ENCODE results near the gene PCDHB14.
A peak's percentile ranks its signal among the peaks of the same experiment; 100 is the strongest.
"Not testable (repeated sequence)": the region's sequence is repeated elsewhere in the genome, so short reads cannot be mapped to it uniquely, and the experiment has no call there.

Gene PCDHB14

DNA sequence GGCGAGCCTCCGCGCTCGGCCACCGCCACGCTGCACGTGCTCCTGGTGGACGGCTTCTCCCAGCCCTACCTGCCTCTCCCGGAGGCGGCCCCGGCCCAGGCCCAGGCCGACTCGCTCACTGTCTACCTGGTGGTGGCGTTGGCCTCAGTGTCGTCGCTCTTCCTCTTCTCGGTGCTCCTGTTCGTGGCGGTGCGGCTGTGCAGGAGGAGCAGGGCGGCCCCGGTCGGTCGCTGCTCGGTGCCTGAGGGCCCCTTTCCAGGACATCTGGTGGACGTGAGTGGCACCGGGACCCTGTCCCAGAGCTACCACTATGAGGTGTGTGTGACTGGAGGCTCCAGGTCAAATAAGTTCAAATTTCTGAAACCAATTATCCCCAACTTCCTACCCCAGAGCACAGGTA is 12.3 kb upstream of the PCDHB14 start:
- DNase-seq, result not testable (repeated sequence)

DNA sequence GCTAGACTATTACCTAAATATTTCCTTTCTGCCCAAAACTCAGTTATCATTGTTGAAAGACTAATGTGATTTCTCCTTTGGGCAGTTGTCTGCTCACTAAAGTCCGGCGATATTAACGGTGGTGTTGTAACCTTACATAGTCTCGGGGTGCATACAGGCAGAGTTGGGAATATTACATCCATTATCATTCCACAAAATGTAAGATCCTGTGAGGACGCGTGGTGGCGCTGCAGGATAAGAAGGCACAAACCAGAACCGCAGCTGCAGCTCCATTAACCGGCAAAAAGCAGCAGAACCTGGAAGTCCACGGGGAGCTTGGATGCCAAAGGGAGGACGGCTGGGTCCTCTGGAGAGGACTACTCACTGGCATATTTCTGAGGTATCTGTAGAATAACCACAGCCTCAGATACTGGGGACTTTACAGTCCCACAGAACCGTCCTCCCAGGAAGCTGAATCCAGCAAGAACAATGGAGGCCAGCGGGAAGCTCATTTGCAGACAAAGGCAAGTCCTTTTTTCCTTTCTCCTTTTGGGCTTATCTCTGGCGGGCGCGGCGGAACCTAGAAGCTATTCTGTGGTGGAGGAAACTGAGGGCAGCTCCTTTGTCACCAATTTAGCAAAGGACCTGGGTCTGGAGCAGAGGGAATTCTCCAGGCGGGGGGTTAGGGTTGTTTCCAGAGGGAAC is 9.3 kb upstream of the PCDHB14 start, which contains the start of gene PCDHB13:
PCDHB13 (plus strand) TSS at position 264 of the 684 bp plus-strand sequence; CDS start at position 469, 205 bp downstream.
- not testable (repeated sequence) for DNase-seq

- not testable (repeated sequence) for DNase-seq
Observed at GRCh38 chr5:141214583-141214982, 8.6 kb upstream of the PCDHB14 start.

DNA sequence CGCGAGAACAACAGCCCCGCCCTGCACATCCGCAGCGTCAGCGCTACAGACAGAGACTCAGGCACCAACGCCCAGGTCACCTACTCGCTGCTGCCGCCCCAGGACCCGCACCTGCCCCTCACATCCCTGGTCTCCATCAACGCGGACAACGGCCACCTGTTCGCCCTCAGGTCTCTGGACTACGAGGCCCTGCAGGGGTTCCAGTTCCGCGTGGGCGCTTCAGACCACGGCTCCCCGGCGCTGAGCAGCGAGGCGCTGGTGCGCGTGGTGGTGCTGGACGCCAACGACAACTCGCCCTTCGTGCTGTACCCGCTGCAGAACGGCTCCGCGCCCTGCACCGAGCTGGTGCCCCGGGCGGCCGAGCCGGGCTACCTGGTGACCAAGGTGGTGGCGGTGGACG is 7.6 kb upstream of the PCDHB14 start:
- DNase-seq, result not testable (repeated sequence)

- DNase-seq, result not testable (repeated sequence)
Observed at GRCh38 chr5:141216035-141216434, 7.1 kb upstream of the PCDHB14 start.

DNA sequence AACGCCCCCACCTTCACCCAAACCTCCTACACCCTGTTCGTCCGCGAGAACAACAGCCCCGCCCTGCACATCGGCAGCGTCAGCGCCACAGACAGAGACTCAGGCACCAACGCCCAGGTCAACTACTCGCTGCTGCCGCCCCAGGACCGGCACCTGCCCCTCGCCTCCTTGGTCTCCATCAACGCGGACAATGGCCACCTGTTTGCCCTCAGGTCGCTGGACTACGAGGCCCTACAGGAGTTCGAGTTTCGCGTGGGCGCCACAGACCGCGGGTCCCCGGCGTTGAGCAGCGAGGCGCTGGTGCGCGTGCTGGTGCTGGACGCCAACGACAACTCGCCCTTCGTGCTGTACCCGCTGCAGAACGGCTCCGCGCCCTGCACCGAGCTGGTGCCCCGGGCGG is 1.7 kb downstream of the PCDHB14 start:
- not testable (repeated sequence) for DNase-seq

GRCh38 chr5:141225421-141225820 is 2.3 kb downstream of the PCDHB14 start:
- not testable (repeated sequence) for DNase-seq

GRCh38 chr5:141234109-141234667 is 11.0 kb downstream of the PCDHB14 start:
- DNase-seq, result no peak

DNA sequence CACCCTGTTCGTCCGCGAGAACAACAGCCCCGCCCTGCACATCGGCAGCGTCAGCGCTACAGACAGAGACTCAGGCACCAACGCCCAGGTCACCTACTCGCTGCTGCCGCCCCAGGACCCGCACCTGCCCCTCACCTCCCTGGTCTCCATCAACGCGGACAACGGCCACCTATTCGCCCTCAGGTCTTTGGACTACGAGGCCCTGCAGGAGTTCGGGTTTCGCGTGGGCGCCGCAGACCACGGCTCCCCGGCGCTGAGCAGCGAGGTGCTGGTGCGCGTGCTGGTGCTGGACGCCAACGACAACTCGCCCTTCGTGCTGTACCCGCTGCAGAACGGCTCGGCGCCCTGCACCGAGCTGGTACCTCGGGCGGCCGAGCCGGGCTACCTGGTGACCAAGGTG is 12.8 kb downstream of the PCDHB14 start:
- DNase-seq, result not testable (repeated sequence)

DNA sequence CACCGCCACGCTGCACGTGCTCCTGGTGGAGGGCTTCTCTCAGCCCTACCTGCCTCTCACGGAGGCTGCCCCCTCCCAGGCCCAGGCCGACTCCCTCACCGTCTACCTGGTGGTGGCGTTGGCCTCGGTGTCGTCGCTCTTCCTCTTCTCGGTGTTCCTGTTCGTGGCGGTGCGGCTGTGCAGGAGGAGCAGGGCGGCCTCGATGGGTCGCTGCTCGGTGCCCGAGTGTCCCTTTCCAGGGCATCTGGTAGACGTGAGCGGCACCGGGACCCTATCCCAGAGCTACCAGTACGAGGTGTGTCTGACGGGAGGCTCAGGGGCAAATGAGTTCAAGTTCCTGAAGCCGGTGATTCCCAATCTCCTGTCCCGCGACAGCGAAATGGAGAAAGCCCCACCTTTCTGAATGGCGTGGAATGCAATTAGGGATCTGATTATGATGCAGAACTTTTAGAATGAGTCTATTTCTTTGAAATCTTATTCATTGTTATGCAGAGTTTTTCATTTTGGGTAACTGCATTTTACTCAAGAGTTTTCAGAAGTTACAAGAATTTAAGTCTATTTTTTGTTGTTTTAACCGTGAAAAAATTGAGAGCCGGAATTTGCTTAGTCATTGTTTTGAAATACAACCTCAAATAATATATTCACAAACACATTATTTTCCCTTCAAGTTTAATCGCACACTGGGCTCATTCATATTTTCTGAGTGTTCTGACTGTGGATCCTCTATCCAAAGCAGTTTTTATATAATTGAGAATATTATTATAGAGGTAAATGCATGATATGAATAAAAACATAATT is 13.6 kb downstream of the PCDHB14 start:
- DNase-seq, result no peak

DNA sequence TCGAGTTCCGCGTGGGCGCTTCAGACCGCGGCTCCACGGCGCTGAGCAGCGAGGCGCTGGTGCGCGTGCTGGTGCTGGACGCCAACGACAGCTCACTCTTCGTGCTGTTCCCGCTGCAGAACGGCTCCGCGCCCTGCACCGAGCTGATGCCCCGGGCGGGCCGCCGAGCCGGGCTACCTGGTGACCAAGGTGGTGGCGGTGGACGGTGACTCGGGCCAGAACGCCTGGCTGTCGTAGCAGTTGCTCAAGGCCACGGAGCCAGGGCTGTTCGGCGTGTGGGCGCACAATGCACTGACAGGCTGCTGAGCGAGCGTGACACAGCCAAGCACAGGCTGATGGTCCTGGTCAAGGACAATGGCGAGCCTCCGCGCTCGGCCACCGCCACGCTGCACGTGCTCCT is 18.4 kb downstream of the PCDHB14 start:
- DNase-seq, result no peak

GRCh38 chr5:141245250-141245717 is 22.1 kb downstream of the PCDHB14 start, which contains the start of gene PCDHB15:
PCDHB15 (plus strand) TSS chr5:141245395; CDS start chr5:141245579, 184 bp downstream.
- no peak for DNase-seq

DNA sequence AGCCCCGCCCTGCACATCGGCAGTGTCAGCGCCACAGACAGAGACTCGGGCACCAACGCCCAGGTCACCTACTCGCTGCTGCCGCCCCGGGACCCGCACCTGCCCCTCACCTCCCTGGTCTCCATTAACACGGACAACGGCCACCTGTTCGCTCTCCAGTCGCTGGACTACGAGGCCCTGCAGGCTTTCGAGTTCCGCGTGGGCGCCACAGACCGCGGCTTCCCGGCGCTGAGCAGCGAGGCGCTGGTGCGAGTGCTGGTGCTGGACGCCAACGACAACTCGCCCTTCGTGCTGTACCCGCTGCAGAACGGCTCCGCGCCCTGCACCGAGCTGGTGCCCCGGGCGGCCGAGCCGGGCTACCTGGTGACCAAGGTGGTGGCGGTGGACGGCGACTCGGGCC is 23.8 kb downstream of the PCDHB14 start:
- not testable (repeated sequence) for DNase-seq

DNA sequence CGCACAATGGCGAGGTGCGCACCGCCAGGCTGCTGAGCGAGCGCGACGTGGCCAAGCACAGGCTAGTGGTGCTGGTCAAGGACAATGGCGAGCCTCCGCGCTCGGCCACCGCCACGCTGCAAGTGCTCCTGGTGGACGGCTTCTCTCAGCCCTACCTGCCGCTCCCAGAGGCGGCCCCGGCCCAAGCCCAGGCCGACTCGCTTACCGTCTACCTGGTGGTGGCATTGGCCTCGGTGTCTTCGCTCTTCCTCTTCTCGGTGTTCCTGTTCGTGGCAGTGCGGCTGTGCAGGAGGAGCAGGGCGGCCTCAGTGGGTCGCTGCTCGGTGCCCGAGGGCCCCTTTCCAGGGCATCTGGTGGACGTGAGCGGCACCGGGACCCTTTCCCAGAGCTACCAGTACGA is 24.3 kb downstream of the PCDHB14 start:
- DNase-seq, result not testable (repeated sequence)

DNA sequence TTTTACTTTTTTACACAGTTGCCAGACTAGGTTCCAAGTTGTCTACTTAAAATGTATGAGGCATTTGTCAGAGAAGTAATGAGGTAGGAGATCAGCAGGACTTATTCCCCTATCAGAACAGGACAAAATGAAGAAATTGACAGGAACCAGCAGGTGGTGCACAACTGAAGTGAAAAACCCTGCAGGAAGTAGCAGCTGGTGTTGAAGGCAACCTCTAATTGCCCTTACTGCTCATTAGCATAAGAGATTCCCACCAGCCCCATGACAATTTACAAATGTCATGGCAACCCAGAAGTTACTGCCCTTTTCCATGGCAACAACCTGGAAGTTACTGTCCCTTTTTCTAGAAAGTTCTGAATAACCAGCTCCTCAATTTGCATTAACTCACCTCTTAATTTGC is 27.4 kb downstream of the PCDHB14 start:
- no peak for DNase-seq

GRCh38 chr5:141258464-141258863 is 35.3 kb downstream of the PCDHB14 start:
- no peak for DNase-seq

DNA sequence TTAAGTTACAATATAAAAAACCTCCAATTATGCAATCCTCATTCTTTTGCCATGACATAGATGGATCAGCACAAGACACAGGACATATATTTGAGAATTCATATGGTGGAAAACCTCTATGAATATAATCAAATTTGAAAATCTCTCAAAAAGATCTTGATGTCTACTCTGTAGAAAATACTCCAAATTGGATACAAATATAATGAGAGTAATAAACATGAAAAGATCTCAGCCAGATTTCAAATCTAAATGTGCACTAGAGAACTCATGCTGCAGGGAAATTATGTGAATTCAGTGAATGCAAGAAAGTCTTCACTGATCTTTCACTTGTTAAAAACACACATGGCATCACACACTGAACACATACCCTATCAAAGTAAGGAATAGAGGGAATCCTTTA is 35.8 kb downstream of the PCDHB14 start:
- DNase-seq, result no peak

DNA sequence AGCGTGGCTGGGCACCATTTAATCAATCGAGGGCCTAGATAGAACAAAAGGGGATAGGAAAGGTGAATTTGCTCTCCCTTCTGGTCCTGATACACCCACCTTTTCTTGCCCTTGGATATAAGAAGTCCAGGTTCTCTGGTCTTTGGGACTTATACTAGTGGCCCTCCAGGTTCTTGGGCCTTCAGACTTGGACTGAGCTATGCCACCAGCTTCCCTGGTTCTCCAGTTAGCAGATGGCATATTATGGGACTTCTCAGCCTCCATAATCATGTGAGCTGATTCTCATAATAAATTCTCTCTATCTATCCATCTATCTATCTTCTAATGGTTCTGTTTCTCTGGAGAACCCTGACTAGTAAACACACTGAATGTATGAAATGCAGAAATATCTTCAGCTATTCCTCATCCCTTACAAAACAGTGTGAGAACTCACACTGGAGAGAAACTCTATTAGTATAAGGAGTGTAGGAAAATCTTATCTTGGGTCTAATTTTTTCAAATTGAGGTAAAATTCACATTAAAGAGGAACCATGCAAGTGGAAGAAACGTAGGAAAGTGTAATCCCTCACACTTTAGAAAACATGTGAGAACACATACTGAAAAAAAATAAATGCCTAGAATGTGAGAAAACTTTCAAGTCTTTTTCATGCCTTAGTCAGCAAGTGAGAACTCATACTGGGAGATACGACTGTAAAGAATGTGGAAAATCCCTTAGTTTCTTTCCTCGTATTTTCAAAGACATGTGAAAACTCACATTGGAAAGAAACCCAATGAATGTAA is 37.5 kb downstream of the PCDHB14 start:
- DNase-seq, result no peak

- DNase-seq, result no peak
Observed at GRCh38 chr5:141261238-141261546, 38.0 kb downstream of the PCDHB14 start.

DNA sequence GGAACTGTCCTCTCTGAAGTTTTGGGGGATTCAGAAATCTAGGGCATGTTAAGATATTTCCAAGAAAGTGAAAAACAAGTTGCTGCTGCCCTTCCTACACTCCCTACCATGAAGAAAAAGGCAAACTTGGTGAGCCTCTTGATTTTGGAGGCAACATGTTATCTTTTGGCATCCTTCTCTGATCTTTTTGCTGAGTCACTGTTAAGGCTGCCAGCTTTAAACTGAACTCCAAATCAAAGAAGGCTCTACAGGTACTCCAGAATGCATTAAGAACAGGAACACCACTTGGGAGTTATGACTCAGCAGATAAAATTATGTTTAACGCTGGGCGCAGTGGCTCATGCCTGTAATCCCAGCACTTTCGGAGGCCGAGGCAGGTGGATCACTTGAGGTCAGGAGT is 46.1 kb downstream of the PCDHB14 start:
- no peak for DNase-seq

DNA sequence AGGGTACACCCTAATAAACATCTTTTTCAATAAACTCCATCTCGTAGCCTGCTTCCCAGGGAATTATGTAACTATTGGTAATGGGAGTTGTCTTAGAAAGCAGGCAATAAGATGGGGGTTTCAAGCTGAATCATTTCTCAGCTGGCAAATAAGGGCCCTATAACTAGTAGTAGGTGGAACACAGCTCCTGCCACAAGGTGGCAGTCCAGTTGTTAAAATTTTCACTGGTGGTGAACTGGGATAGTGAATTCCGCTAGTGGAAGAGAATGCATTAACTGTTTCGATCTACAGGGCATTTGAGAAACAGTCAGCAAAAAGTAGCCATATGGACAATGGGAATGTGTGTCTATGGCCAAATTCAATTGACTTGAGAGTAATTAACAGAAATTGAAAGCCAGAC is 49.8 kb downstream of the PCDHB14 start:
- peak; percentile 20 for DNase-seq
